ENCODE data around the gene PTPRC.

- TF ChIP-seq USF1 (IDR thresholded peaks at IDR 0.05), result no peak
- TF ChIP-seq CEBPB (IDR thresholded peaks at IDR 0.05), result no peak
- TF ChIP-seq MAX (IDR thresholded peaks at IDR 0.05), result no peak
- TF ChIP-seq EP300 (IDR thresholded peaks at IDR 0.05; ENCODE audit: borderline replicate concordance), result no peak
- TF ChIP-seq TAF1 (IDR thresholded peaks at IDR 0.05; ENCODE audit: low read depth), result no peak
- TF ChIP-seq RAD21 (IDR thresholded peaks at IDR 0.05; ENCODE audit: low read depth), result no peak
- TF ChIP-seq FOXM1 (IDR thresholded peaks at IDR 0.05; ENCODE audit: borderline replicate concordance, low read depth), result no peak
- TF ChIP-seq YY1 (IDR thresholded peaks at IDR 0.05; ENCODE audit: low read depth), result no peak
- TF ChIP-seq EGR1 (IDR thresholded peaks at IDR 0.05), result no peak
- TF ChIP-seq NFIC (IDR thresholded peaks at IDR 0.05), result no peak
- no peak for TF ChIP-seq REST (IDR thresholded peaks at IDR 0.05; ENCODE audit: low read depth)
- no peak for TF ChIP-seq ZBTB7A (IDR thresholded peaks at IDR 0.05; ENCODE audit: low read depth)
- no peak for TF ChIP-seq CREB1 (IDR thresholded peaks at IDR 0.05; ENCODE audit: low read depth)
Observed at GRCh38 chr1:198633675-198634121, 5.1 kb upstream of the PTPRC start.

All from Ishikawa (cell line).